Measurements from ENCODE around the gene RNF223.

Gene RNF223

DNA sequence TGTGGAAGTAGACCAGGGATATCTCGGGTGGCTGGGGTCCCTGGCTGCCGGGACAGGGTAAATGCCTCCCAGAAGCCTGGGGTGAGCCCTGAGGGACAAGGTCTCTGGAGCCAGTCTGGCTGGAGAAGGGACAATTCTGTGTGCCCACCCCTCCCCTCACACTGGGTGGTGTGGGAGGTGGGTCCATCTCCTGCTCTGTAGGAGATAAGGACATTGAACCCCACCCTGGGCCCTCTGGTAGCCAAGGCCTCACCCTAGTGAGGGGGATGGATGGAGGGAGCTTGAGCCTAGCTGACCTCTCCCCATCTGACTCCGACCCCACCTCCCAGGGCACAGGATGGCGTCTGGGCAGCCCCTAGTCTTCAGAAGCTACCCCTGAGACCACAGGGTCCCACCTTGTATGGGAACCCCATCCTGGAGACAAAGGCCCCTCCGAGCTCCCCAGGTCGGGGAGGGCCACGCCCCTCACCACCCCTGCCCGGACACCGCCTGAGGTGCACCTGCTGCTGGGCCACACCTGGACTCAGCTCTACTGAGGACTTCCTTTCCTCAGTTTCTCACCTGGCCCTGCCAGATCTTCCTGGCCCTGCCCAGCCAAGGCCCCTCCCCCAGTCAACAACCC, 49.8 kb downstream of the RNF223 start:
- DNase-seq = no peak

DNA sequence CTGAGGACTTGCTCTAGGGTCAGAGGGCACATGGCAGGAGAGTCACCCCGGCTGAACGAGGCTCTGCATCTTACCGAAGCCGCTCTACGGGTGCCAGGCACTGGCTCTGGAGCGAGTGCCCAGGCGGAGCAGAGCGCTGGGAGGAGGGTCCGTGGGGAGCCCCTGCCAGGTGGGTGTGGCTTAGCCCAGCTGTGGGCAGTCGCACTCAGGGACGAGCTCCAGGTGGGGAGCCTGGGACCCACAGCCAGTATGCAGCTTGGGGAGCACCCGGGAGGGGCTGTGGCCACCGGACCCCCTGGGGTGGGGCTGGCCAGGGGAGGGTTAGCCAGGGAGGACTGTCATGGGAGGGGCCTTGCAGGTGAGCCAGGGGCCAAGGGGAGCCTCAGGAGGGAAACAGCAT, 50.4 kb downstream of the RNF223 start:
- DNase-seq = no peak

DNA sequence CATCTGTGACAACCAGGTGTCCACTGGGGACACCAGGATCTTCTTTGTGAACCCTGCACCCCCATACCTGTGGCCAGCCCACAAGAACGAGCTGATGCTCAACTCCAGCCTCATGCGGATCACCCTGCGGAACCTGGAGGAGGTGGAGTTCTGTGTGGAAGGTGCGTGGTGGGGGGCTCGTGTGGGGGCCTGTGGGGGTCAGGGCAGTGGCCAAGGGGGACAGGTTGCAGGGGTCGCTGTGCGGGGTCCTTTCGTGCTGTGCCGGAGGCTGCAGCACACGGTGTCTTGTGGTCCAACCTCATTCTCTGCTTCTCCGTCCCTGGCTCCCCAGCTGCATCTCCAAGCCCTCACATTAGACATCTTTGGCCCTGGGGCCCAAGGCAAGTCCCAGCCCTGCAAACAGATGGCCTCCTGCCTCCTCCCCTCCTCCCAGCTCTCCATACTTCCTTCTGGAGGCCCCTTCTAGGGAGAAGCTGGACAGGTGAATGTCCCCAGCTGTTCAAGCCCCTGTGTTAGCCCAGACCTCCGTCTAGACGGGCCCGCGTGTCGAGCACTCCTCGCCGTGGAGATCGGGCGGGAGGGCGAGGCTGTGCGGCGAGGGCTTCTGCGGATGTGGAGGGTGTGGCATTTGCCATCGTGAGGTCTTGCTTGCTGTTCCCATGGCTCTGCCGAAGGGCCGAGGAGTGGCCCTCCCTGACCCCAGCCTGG, 51.6 kb downstream of the RNF223 start:
- no peak for DNase-seq

DNA sequence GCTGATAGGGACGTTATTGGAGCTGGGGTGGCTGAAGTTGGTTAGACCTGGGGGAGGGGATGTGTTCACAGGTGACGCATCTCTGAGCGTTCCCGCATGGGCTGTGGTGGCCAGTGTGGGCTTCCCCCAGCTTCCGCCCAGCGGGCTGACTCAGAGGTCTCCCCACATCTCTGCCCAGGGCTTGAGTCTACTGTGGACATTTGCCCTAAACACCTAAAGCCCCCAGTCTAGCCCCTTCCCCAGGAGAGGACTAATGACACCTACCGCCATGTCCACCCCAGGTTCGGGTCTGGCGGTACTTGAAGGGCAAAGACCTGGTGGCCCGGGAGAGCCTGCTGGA, 52.2 kb downstream of the RNF223 start:
- no peak for DNase-seq

DNA sequence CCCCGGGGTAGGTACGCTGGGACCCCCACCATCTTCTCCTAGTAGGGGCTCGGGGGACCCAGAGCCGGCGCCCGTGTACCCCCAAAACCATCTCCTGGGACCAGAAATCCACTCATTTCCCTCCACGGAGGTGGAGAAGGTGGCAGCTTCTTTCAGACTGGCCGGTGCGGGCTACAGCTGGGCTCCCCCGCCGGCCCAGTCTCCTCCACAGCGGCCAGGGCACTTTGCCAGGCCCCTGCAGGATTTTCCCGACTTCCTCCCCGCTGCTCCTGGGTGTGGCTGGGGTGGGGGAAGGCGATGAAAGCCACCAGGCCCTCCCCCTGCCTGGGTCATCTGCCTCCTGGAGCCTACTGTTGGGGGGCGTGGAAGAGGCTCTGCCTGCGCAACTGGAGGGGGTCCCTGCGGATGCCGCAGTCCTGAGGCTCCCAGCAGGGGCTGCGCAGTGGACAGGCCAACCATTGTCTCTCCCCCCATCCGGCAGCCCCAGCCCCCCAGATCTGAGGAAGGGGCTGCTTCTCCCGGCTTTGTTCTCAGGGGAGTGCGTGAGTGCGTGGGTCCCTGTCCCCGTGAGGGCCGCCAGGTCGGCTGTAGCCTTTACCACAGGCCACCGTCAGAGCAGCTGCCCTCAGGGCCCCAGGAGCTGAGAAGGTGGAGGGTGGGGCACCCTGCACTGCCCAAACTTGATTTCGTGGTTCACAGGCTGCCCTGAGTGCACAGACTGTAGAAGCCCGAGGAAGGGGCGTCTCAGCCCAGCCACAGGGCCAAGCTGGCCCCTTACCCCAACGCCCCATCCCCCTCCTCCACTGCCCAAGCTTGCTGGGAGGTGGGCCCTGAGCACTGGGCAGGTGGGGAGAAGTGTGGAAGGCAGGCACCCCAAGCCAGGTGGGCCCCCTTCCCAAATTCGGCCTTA, 52.8 kb downstream of the RNF223 start:
- DNase-seq = peak in 1 of 2 experiments; percentile 52

Data from NCI-H526 (cell line).